GM23338 (cell line): ENCODE measurements around the gene ANTXR1. TPM values are rescaled to one million over a fixed set of nuclear protein-coding genes. Genes with fewer than 3 reads are reported as not detected.

ENCODE experiments used
- ATAC-seq: fragments of 200-7000 bp; cut with Tn5 transposase; 3 replicates; pipeline ENCODE4 v1.9.1; 2020
- DNase-seq: peaks from one replicate; pipeline ENCODE4 v3.0.0-alpha.2; 2015; ENCODE audit warnings: low spot score
- H2AFZ ChIP-seq: fragments of 200-600 bp; sonication (generic); 2 replicates; pipeline ENCODE4 v1.8.0; 2016; ENCODE audit warnings: antibody characterized with exemption, mild to moderate bottlenecking, moderate library complexity
- H3F3A ChIP-seq: fragments of 200-600 bp; sonication (generic); replicated peaks from 2 replicates; pipeline ENCODE4 v1.8.0; 2017; ENCODE audit warnings: antibody characterized with exemption, mixed run types, low read depth
- H3K27ac ChIP-seq: fragments of 200-600 bp; sonication (generic); 2 replicates; pipeline ENCODE4 v1.6.1; 2016; ENCODE audit warnings: low read depth
- H3K27me3 ChIP-seq: fragments of 200-600 bp; sonication (generic); 2 replicates; pipeline ENCODE4 v1.8.0; 2016; ENCODE audit warnings: mild to moderate bottlenecking, mixed run types, moderate library complexity; ENCODE audit not compliant: insufficient read depth
- H3K36me3 ChIP-seq: fragments of 200-600 bp; sonication (generic); 2 replicates; pipeline ENCODE4 v1.8.0; 2016; ENCODE audit warnings: mild to moderate bottlenecking; ENCODE audit not compliant: insufficient read depth
- H3K4me1 ChIP-seq: fragments of 200-600 bp; sonication (generic); 2 replicates; pipeline ENCODE4 v1.8.0; 2016; ENCODE audit warnings: mild to moderate bottlenecking, moderate library complexity; ENCODE audit not compliant: insufficient read depth
- H3K4me2 ChIP-seq: fragments of 200-600 bp; sonication (generic); 2 replicates; pipeline ENCODE4 v1.7.1; 2017; ENCODE audit warnings: mixed run types
- H3K4me3 ChIP-seq: fragments of 200-600 bp; sonication (generic); 2 replicates; pipeline ENCODE4 v1.6.1; 2016; ENCODE audit warnings: mixed run types
- H3K79me2 ChIP-seq: fragments of 200-600 bp; sonication (generic); replicated peaks from 2 replicates; pipeline ENCODE4 v1.8.0; 2017; ENCODE audit warnings: mild to moderate bottlenecking; ENCODE audit not compliant: insufficient read depth
- H3K9me2 ChIP-seq: fragments of 200-600 bp; sonication (generic); 2 replicates; pipeline ENCODE4 v1.8.0; 2017; ENCODE audit not compliant: insufficient read depth
- H4K20me1 ChIP-seq: fragments of 200-600 bp; sonication (generic); replicated peaks from 2 replicates; pipeline ENCODE4 v1.8.0; 2017; ENCODE audit warnings: mild to moderate bottlenecking; ENCODE audit not compliant: insufficient read depth
- H3K27ac Mint-ChIP-seq: 2 replicates; pipeline ENCODE4 v1.8.0; 2020; ENCODE audit warnings: inconsistent platforms, mild to moderate bottlenecking, moderate library complexity, mixed read lengths
- H3K27me3 Mint-ChIP-seq: 3 replicates; pipeline ENCODE4 v1.8.0; 2022; ENCODE audit warnings: low read depth, mild to moderate bottlenecking, moderate library complexity, mixed read lengths, inconsistent platforms; ENCODE audit not compliant: insufficient read depth, poor library complexity
- H3K36me3 Mint-ChIP-seq: 3 replicates; pipeline ENCODE4 v1.8.0; 2021; ENCODE audit warnings: low read depth, mild to moderate bottlenecking, inconsistent platforms, moderate library complexity, mixed read lengths
- H3K4me1 Mint-ChIP-seq: 3 replicates; pipeline ENCODE4 v1.8.0; 2020; ENCODE audit warnings: mild to moderate bottlenecking, inconsistent platforms, mixed read lengths
- H3K4me3 Mint-ChIP-seq: 3 replicates; pipeline ENCODE4 v1.8.0; 2021; ENCODE audit warnings: moderate library complexity, mild to moderate bottlenecking, inconsistent platforms, mixed read lengths
- H3K9me3 Mint-ChIP-seq: 3 replicates; pipeline ENCODE4 v1.8.0; 2020; ENCODE audit warnings: moderate library complexity, mild to moderate bottlenecking, inconsistent platforms, mixed read lengths
- EZH2phosphoT487 ChIP-seq: fragments of 200-600 bp; sonication (generic); IDR thresholded peaks from one replicate; pipeline ENCODE4 v1.8.1; 2018; ENCODE audit warnings: antibody characterized with exemption; ENCODE audit not compliant: unreplicated experiment
- JUNB ChIP-seq: IDR thresholded peaks from one replicate; pipeline ENCODE4 v1.6.1; 2016; ENCODE audit warnings: antibody characterized with exemption; ENCODE audit not compliant: unreplicated experiment
- STAT1 ChIP-seq: IDR thresholded peaks from one replicate; pipeline ENCODE4 v1.6.1; 2016; ENCODE audit warnings: antibody characterized with exemption; ENCODE audit not compliant: unreplicated experiment
- ZNF331 ChIP-seq: fragments of 250-450 bp; sonication (Bioruptor Pico); IDR thresholded peaks from 2 replicates; pipeline ENCODE4 v1.5.0; 2020; ENCODE audit warnings: low read depth, mild to moderate bottlenecking, moderate library complexity
- polyA plus RNA-seq: library from polyadenylated mRNA; unstranded; fragments of >200 nt; fragmentation: Nextera tagmentation; extraction: Ambion mirVana; gene quantifications from 2 replicates; pipeline ENCODE4 v1.2.1, GENCODE V29; 2016
- total RNA-seq: library from RNA; depleted of rRNA; stranded (reverse); fragments of >200 nt; shearing (Covaris generic); gene quantifications from 2 replicates; pipeline ENCODE4 v1.2.3, GENCODE V29; 2014
- TF ChIP-seq, protein P1 (sequence below): IDR thresholded peaks from one replicate; pipeline ENCODE4 v1.6.1; 2018; ENCODE audit warnings: antibody characterized with exemption; ENCODE audit not compliant: unreplicated experiment
- TF ChIP-seq, protein P2 (sequence below), 2 experiments: fragments of 200-600 bp in 1 of 2; sonication (generic) in 1 of 2; conservative IDR thresholded peaks; 2 replicates each; pipeline versions ENCODE4 v1.5.1 to v1.6.1; 2016 to 2017; ENCODE audit warnings: antibody characterized with exemption in 2 of 2, low read depth in 2 of 2, mild to moderate bottlenecking in 2 of 2, moderate library complexity in 1 of 2

ANTXR1 gene
- total and polyA plus RNA-seq, 2 experiments from 2014 or later = 16.1 to 23.1 TPM

DNA sequence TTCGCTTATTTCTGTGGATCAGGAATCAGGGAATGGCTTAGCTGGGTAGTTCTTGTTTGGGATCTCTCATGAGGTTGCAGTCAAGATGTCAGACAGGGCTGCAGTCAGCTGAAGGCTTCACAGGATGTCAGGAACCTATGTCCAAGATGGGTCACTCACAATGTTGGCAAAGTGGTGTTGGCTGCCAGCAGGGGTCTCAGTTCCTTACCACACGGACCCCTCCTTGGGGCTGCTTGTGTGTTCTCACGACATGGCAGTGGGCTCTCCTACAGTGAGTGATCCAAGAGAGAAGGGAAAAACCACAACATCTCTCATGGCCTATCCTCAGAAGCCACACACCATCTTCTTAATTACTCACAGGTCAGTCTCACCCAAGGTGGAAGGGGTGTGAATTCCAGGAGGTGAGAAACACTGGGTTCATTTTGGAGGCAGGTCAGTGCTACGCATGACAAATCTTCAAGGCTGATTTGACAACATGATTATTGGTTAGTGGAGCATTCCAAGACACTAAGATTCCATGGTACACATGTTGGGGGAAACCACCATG, 1.3 kb upstream of the ANTXR1 start:
- Histone ChIP-seq H4K20me1 (no peaks in the 10 kb centered on the region), H3K27me3 (peaks cover 24% of the 10 kb centered on the region), H3K36me3 (no peaks in the 10 kb centered on the region), H3K4me2 (no peak overlapping the region), H3K9me2 (no peaks in the 10 kb centered on the region), H3K4me3 (no peak overlapping the region), H3F3A (no peaks in the 10 kb centered on the region), H3K27ac (no peak overlapping the region), H3K4me1 (peaks cover 15% of the 10 kb centered on the region), H3K79me2 (peaks cover 24% of the 10 kb centered on the region), H2AFZ (no peak overlapping the region)
- Mint-ChIP-seq H3K4me1 (peaks cover 13% of the 10 kb centered on the region), H3K27me3 (peaks cover 13% of the 10 kb centered on the region), H3K4me3 (peak overlapping the region; percentile 3; the same call in 1 of the 3 replicates), H3K9me3 (no peaks in the 10 kb centered on the region), H3K36me3 (no peaks in the 10 kb centered on the region; the same call in 2 of the 3 replicates), H3K27ac (no peak overlapping the region)
- DNase-seq (peak; percentile 24), ATAC-seq (no peak)
- TF ChIP-seq, protein P1, sequence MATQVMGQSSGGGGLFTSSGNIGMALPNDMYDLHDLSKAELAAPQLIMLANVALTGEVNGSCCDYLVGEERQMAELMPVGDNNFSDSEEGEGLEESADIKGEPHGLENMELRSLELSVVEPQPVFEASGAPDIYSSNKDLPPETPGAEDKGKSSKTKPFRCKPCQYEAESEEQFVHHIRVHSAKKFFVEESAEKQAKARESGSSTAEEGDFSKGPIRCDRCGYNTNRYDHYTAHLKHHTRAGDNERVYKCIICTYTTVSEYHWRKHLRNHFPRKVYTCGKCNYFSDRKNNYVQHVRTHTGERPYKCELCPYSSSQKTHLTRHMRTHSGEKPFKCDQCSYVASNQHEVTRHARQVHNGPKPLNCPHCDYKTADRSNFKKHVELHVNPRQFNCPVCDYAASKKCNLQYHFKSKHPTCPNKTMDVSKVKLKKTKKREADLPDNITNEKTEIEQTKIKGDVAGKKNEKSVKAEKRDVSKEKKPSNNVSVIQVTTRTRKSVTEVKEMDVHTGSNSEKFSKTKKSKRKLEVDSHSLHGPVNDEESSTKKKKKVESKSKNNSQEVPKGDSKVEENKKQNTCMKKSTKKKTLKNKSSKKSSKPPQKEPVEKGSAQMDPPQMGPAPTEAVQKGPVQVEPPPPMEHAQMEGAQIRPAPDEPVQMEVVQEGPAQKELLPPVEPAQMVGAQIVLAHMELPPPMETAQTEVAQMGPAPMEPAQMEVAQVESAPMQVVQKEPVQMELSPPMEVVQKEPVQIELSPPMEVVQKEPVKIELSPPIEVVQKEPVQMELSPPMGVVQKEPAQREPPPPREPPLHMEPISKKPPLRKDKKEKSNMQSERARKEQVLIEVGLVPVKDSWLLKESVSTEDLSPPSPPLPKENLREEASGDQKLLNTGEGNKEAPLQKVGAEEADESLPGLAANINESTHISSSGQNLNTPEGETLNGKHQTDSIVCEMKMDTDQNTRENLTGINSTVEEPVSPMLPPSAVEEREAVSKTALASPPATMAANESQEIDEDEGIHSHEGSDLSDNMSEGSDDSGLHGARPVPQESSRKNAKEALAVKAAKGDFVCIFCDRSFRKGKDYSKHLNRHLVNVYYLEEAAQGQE = no peak
- TF ChIP-seq ZNF331 (CRISPR knock-in tag) = no peak
- TF ChIP-seq EZH2phosphoT487 = no peak
- TF ChIP-seq, protein P2, sequence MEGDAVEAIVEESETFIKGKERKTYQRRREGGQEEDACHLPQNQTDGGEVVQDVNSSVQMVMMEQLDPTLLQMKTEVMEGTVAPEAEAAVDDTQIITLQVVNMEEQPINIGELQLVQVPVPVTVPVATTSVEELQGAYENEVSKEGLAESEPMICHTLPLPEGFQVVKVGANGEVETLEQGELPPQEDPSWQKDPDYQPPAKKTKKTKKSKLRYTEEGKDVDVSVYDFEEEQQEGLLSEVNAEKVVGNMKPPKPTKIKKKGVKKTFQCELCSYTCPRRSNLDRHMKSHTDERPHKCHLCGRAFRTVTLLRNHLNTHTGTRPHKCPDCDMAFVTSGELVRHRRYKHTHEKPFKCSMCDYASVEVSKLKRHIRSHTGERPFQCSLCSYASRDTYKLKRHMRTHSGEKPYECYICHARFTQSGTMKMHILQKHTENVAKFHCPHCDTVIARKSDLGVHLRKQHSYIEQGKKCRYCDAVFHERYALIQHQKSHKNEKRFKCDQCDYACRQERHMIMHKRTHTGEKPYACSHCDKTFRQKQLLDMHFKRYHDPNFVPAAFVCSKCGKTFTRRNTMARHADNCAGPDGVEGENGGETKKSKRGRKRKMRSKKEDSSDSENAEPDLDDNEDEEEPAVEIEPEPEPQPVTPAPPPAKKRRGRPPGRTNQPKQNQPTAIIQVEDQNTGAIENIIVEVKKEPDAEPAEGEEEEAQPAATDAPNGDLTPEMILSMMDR (conservative IDR thresholded peaks at IDR 0.05; ENCODE audit: low read depth in 2 of 2) = peak in 1 of 2 experiments; percentile 42; a peak in 2 of 4 replicates
- TF ChIP-seq JUNB = no peak

DNA sequence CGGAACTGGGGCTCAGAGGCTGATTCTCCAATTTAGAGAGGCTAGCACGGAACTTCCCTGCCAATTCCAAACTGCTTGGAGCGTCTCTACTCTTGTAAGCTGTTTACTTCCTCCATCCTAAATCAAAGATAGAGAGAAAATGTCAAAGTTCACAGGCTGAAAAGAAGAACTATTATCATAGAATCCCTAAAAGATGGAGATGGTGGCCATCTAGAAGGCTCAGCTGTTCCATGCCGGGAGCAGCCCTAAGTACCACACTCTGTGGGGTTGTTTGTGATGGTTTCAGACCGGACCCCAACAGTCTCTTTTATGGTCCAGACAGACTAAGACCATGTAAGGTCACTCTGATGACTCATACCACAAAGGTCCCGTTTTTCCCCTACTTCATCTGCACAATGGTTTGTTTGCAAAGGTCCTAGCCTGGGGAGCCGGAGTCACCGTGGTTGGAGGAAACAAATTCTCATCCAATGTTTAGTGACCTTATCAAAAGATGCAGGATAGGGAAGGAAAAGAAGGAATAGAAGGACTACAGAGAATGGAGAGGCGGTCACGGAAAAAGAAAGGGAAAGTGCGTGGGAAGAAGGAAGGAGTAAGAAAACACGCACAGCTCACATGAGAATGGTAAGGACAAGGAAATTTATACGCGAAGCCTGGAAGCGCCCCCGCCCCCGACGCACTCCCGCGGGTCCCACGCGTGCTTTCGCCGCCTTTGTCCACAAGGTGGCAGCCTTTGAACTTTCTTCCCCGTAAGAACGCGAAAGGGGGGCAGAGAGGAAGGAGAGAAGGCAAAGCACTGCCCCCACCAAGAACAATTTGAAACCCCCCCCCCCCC, 453 bp upstream of the ANTXR1 start:
- H4K20me1 ChIP-seq = no peaks in the 10 kb centered on the region
- H3K36me3 ChIP-seq = no peaks in the 10 kb centered on the region
- H3K9me3 Mint-ChIP-seq = no peaks in the 10 kb centered on the region
- peaks cover 13% of the 10 kb centered on the region for H3K27me3 Mint-ChIP-seq
- H3K9me2 ChIP-seq = no peaks in the 10 kb centered on the region
- H2AFZ ChIP-seq = peak overlapping the region; percentile 60; the same call in 1 of the 2 replicates
- peak overlapping the region; percentile 80 for H3K4me3 Mint-ChIP-seq
- peak overlapping the region; percentile 77 for H3K4me3 ChIP-seq
- H3K79me2 ChIP-seq = peaks cover 31% of the 10 kb centered on the region
- TF ChIP-seq, protein P2 (conservative IDR thresholded peaks at IDR 0.05; ENCODE audit: low read depth in 2 of 2) = peak; percentile 74 to 80
- TF ChIP-seq STAT1 = no peak
- H3K4me2 ChIP-seq = peak overlapping the region; percentile 96
- H3K4me1 ChIP-seq = peaks cover 15% of the 10 kb centered on the region
- peaks cover 21% of the 10 kb centered on the region for H3K4me1 Mint-ChIP-seq
- DNase-seq (peak; percentile 17), ATAC-seq (no peak; the same call in 2 of the 3 replicates)
- H3K27me3 ChIP-seq = peaks cover 24% of the 10 kb centered on the region
- no peaks in the 10 kb centered on the region; the same call in 2 of the 3 replicates for H3K36me3 Mint-ChIP-seq
- H3K27ac ChIP-seq = no peak overlapping the region
- H3F3A ChIP-seq = no peaks in the 10 kb centered on the region
- H3K27ac Mint-ChIP-seq = no peak overlapping the region
